A549 (cell line): ENCODE data around the gene CCDC150.

ENCODE experiments used
- KDM1A ChIP-seq: fragments of 200-600 bp; sonication (generic); IDR thresholded peaks from 2 replicates; pipeline ENCODE4 v1.6.1; 2016; ENCODE audit warnings: low read depth, mild to moderate bottlenecking
- POLR2A ChIP-seq: IDR thresholded peaks from 2 replicates; pipeline ENCODE4 v1.6.1; 2012; ENCODE audit warnings: mild to moderate bottlenecking, low read length
- RAD21 ChIP-seq, 2 experiments: fragments of >200 bp in 1 of 2; sonication (Bioruptor Twin) in 1 of 2; formaldehyde crosslinking in 1 of 2; IDR thresholded peaks in 1 of 2; conservative IDR thresholded peaks in 1 of 2; 2 replicates in 1 of 2; 3 replicates in 1 of 2; pipeline ENCODE4 v1.6.1; 2012 to 2018; ENCODE audit warnings: inconsistent platforms in 1 of 2
- RCOR1 ChIP-seq: fragments of 150-350 bp; IDR thresholded peaks from 2 replicates; pipeline ENCODE4 v1.6.1; 2014; ENCODE audit warnings: antibody characterized with exemption, low read length, low read depth
- ZFP36 ChIP-seq: fragments of 450-650 bp; IDR thresholded peaks from 2 replicates; pipeline ENCODE4 v1.6.1; 2014; ENCODE audit warnings: borderline replicate concordance; ENCODE audit not compliant: partially characterized antibody
- TF ChIP-seq, protein P1 (sequence below): fragments of >200 bp; sonication (Bioruptor Twin); formaldehyde crosslinking; IDR thresholded peaks from 3 replicates; pipeline ENCODE4 v1.5.1; 2016
- TF ChIP-seq, protein P2 (sequence below): IDR thresholded peaks from 2 replicates; pipeline ENCODE4 v1.6.1; 2012

DNA sequence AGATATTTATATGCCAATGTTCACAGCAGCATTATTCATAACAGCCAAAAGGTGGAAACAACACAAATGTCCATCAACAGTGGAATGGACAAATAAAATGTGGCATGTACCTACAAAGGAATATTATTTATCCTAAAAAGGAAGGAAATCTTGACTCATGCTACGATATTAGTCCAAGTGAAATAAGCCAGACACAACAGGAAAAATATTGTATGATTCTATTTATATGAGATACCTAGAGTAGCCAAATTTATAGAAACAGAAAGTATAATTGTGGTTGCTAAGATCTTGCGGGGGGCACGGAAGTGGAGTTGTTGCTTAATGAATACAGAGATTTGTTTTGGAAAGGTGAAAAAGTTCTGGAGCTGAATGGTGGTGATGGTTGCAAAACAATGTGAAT is 33.0 kb upstream of the CCDC150 start:
- TF ChIP-seq POLR2A: no peak
- TF ChIP-seq, protein P1, sequence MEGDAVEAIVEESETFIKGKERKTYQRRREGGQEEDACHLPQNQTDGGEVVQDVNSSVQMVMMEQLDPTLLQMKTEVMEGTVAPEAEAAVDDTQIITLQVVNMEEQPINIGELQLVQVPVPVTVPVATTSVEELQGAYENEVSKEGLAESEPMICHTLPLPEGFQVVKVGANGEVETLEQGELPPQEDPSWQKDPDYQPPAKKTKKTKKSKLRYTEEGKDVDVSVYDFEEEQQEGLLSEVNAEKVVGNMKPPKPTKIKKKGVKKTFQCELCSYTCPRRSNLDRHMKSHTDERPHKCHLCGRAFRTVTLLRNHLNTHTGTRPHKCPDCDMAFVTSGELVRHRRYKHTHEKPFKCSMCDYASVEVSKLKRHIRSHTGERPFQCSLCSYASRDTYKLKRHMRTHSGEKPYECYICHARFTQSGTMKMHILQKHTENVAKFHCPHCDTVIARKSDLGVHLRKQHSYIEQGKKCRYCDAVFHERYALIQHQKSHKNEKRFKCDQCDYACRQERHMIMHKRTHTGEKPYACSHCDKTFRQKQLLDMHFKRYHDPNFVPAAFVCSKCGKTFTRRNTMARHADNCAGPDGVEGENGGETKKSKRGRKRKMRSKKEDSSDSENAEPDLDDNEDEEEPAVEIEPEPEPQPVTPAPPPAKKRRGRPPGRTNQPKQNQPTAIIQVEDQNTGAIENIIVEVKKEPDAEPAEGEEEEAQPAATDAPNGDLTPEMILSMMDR: no peak
- no peak for TF ChIP-seq RCOR1
- TF ChIP-seq, protein P2, sequence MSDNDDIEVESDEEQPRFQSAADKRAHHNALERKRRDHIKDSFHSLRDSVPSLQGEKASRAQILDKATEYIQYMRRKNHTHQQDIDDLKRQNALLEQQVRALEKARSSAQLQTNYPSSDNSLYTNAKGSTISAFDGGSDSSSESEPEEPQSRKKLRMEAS: no peak
- no peak for TF ChIP-seq KDM1A
- no peak for TF ChIP-seq ZFP36
- no peak for TF ChIP-seq RAD21 (conservative IDR thresholded peaks at IDR 0.05 in 1 of 2, IDR thresholded peaks at IDR 0.05 in 1 of 2)
